HFFc6 (cell line): ENCODE data around the gene CCL21. TPM values are rescaled to one million over a fixed set of nuclear protein-coding genes. Genes with fewer than 3 reads are reported as not detected.

Experiments
- DNase-seq: peaks from one replicate; pipeline ENCODE4 v3.0.0-alpha.2; 2018
- H3K27ac Mint-ChIP-seq: 2 replicates; pipeline ENCODE4 v1.8.0; 2020; ENCODE audit warnings: mild to moderate bottlenecking, mixed read lengths
- H3K27me3 Mint-ChIP-seq: 2 replicates; pipeline ENCODE4 v1.8.0; 2021; ENCODE audit warnings: mild to moderate bottlenecking, moderate library complexity, mixed read lengths; ENCODE audit not compliant: insufficient read depth
- H3K36me3 Mint-ChIP-seq: 2 replicates; pipeline ENCODE4 v1.8.0; 2021; ENCODE audit warnings: low read depth, mixed read lengths
- H3K4me1 Mint-ChIP-seq: 2 replicates; pipeline ENCODE4 v1.8.0; 2020; ENCODE audit warnings: low read depth, mixed read lengths
- H3K4me3 Mint-ChIP-seq: 2 replicates; pipeline ENCODE4 v1.8.0; 2020; ENCODE audit warnings: mild to moderate bottlenecking, moderate library complexity, mixed read lengths
- H3K9me3 Mint-ChIP-seq: 2 replicates; pipeline ENCODE4 v1.8.0; 2020; ENCODE audit warnings: mild to moderate bottlenecking, mixed read lengths
- CTCF ChIP-seq: fragments of 200-600 bp; sonication (generic); IDR thresholded peaks from 2 replicates; pipeline ENCODE4 v1.5.0; 2021; ENCODE audit warnings: antibody characterized with exemption, mild to moderate bottlenecking
- total RNA-seq, 6 experiments: library from RNA; stranded (reverse); fragmentation: NEBNext Ultra II Directional; extraction: Animal tissue kit (Norgen Biotek cat#: 25700); gene quantifications; 2 replicates in 1 of 6; 3 replicates in 5 of 6; pipeline ENCODE4 v1.2.3, GENCODE V29; 2021

CCL21 gene
- total RNA-seq, 6 experiments from 2014 or later: not detected

- Mint-ChIP-seq H3K27ac (no peak overlapping the region), H3K4me1 (no peaks in the 10 kb centered on the region), H3K27me3 (peaks cover 27% of the 10 kb centered on the region), H3K4me3 (no peak overlapping the region), H3K36me3 (no peaks in the 10 kb centered on the region), H3K9me3 (no peaks in the 10 kb centered on the region)
- TF ChIP-seq CTCF: no peak
- no peak for DNase-seq
Measured at GRCh38 chr9:34714007-34714406, 4.1 kb upstream of the CCL21 start.

- H3K4me1 Mint-ChIP-seq: no peaks in the 10 kb centered on the region
- no peak for DNase-seq
- H3K9me3 Mint-ChIP-seq: no peaks in the 10 kb centered on the region
- no peak overlapping the region for H3K4me3 Mint-ChIP-seq
- no peaks in the 10 kb centered on the region for H3K36me3 Mint-ChIP-seq
- no peak overlapping the region for H3K27ac Mint-ChIP-seq
- H3K27me3 Mint-ChIP-seq: peaks cover 28% of the 10 kb centered on the region
- TF ChIP-seq CTCF: no peak
Measured at GRCh38 chr9:34712140-34712539, 2.2 kb upstream of the CCL21 start.

DNA sequence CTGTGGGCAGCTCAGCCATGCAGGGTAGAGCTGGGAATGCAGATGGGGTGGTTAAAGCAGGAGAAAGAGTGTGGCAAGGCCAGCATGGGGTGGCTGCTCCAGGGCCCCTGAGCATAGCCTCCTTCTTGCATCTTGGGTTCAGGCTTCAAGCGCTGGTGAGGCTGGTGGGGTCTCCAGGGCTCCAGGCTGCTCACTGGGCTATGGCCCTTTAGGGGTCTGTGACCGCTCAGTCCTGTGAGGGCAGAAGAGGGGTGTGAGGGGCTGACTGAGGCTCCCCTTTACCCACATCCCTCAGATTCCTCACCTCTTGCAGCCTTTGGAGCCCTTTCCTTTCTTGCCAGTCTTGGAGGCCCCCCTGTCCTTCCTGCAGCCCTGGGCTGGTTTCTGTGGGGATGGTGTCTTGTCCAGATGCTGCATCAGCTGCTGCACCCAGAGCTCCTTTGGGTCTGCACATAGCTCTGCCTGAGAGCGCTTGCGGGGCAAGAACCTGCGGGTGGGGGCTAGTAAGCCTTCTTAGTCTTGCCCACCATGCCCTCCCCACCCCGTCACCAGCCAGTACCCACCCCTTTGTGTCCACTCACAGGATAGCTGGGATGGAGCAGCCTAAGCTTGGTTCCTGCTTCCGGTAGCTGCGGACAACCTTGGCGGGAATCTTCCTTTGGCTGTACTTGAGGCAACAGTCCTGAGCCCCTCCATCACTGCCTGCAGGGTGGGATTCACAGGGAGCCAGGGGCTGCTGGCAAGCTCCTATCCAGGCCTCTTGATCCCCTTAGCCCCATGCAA, 549 bp downstream of the CCL21 start:
- H3K36me3 Mint-ChIP-seq: no peaks in the 10 kb centered on the region
- no peaks in the 10 kb centered on the region for H3K4me1 Mint-ChIP-seq
- H3K4me3 Mint-ChIP-seq: no peak overlapping the region
- H3K27me3 Mint-ChIP-seq: peaks cover 28% of the 10 kb centered on the region
- no peak for DNase-seq
- TF ChIP-seq CTCF: no peak
- no peak overlapping the region for H3K27ac Mint-ChIP-seq
- no peaks in the 10 kb centered on the region for H3K9me3 Mint-ChIP-seq

DNA sequence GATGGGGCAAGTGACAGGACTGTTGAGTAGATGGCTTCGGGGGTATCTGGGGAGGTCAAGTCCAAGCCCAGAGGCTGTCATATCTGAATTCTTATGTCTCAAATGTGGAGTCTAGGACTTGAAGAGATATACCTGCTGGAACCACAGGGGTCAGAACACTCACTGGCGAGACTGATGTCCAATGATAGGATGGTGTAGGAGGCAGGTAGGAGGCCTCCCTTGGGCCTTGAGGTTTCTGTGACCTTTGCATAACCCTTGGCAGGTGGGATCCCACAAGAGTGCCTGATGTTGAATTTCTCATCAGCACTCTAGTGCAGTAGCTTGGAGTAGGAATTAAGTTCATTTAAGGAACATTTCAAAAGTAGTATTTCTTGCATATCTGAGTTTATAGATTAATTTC, 2.8 kb downstream of the CCL21 start:
- Mint-ChIP-seq H3K4me1 (0 out of 2 replicates have a peak, but pooled peaks cover 4% of the 10 kb centered on the region), H3K27me3 (peaks cover 18% of the 10 kb centered on the region), H3K36me3 (no peaks in the 10 kb centered on the region), H3K4me3 (no peak overlapping the region), H3K27ac (no peak overlapping the region), H3K9me3 (no peaks in the 10 kb centered on the region)
- no peak for TF ChIP-seq CTCF
- no peak for DNase-seq

GRCh38 chr9:34701769-34702736, 7.9 kb downstream of the CCL21 start:
- Mint-ChIP-seq H3K4me1 (0 out of 2 replicates have a peak, but pooled peaks cover 8% of the 10 kb centered on the region), H3K27ac (peak overlapping the region; percentile 32; the same call in 1 of the 2 replicates), H3K36me3 (no peaks in the 10 kb centered on the region), H3K4me3 (peak overlapping the region; percentile 89), H3K9me3 (no peaks in the 10 kb centered on the region), H3K27me3 (peaks cover 12% of the 10 kb centered on the region)
- TF ChIP-seq CTCF: peak; percentile 97
- peak; percentile 83 for DNase-seq
